HG03565 (cell line): ENCODE results near the gene FMOD.
"Not testable (repeated sequence)": the region's sequence is repeated elsewhere in the genome, so short reads cannot be mapped to it uniquely, and the experiment has no call there.

ENCODE experiments used
- ATAC-seq: cut with Tn5 transposase; IDR thresholded peaks from one replicate; pipeline ENCODE4 v1.9.1; 2021; ENCODE audit warnings: mild to moderate bottlenecking, moderate library complexity; ENCODE audit not compliant: unreplicated experiment

Gene FMOD

DNA sequence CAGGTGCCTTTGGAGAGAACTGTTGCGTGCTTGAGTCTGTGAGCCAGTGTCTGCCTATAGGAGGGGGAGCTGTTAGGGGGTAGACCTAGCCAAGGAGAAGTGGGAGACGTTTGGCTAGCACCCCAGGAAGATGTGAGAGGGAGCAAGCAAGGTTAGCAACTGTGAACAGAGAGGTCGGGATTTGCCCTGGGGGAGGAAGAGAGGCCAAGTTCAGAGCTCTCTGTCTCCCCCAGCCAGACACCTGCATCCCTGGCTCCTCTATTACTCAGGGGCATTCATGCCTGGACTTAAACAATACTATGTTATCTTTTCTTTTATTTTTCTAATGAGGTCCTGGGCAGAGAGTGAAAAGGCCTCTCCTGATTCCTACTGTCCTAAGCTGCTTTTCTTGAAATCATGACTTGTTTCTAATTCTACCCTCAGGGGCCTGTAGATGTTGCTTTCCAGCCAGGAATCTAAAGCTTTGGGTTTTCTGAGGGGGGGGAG lies 43.2 kb downstream of the FMOD start:
- no peak for ATAC-seq

- no peak for ATAC-seq
Measured at GRCh38 chr1:203306965-203307541, 43.9 kb downstream of the FMOD start.

- ATAC-seq, result no peak
Measured at GRCh38 chr1:203306089-203306964, 44.6 kb downstream of the FMOD start.

GRCh38 chr1:203305809-203306088 lies 45.2 kb downstream of the FMOD start:
- ATAC-seq, result no peak

DNA sequence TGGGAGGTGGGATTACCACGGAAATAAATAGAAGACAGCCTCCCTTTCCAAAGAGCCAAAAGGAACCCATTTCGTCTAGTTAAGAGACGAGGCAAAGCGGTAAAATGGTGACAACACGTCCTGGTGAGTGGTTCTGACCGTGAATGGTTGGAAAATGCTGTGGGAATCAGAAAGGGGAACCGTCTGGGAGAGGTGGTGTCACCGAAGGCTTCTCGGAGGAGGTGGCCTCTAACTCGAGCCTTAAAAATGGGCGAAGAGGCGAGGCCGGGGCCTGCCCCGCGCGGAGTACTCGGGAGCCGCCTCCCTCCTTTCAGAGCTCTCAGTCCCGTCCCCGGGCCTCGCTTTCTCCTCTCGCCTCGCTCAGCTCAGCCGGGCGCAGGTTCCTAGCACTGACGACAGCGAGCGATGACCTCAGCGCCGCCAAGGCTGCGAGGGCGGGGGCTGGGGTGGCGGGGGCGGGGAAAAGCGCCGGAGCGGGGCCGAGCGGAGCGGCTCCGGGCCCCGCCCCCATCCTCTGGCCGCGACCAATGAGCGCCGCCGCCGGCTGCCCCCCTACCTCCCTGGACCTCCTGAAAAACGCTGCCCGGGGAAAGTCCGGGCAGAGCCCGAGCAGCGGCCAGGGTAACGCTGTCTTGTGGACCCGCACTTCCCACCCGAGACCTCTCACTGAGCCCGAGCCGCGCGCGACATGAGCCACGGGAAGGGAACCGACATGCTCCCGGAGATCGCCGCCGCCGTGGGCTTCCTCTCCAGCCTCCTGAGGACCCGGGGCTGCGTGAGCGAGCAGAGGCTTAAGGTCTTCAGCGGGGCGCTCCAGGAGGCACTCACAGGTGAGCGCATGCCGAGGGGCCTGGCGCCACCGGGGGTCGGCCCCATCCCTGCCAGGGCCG lies 45.8 kb downstream of the FMOD start, which contains the start of gene BTG2:
BTG2 (plus strand) TSS at position 601 of the 890 bp plus-strand sequence; CDS start at position 689, 88 bp downstream.
- peak; percentile 58 for ATAC-seq

DNA sequence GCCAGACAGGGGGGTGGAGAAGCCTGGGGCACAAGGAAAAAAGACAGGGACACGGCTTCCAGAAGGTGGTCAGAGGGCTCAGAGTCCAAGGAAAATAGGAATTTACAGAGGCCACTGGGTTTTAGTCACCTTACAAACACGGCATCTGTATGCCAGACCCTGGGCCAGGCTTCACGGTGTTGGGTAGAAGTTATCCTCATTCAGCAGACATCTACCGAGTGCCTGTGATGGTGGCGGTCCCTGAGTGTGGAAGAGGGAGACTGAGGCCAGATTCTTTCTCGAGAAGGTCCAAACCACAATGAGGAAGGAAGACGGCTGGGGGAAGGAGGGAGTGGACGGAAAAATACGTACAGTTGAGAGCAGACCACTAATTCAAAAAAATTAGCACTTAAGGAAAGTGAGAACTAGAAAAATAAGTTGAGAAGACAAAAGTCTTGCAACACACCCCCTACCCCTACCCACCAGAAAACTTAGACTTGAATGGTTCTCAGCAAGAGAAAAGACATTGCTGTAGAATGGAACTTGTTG lies 46.5 kb downstream of the FMOD start:
- no peak for ATAC-seq

GRCh38 chr1:203302894-203303293 lies 48.0 kb downstream of the FMOD start:
- no peak for ATAC-seq

GRCh38 chr1:203302456-203302855 lies 48.5 kb downstream of the FMOD start:
- ATAC-seq, result no peak

- no peak for ATAC-seq
Measured at GRCh38 chr1:203301331-203301668, 49.6 kb downstream of the FMOD start.

DNA sequence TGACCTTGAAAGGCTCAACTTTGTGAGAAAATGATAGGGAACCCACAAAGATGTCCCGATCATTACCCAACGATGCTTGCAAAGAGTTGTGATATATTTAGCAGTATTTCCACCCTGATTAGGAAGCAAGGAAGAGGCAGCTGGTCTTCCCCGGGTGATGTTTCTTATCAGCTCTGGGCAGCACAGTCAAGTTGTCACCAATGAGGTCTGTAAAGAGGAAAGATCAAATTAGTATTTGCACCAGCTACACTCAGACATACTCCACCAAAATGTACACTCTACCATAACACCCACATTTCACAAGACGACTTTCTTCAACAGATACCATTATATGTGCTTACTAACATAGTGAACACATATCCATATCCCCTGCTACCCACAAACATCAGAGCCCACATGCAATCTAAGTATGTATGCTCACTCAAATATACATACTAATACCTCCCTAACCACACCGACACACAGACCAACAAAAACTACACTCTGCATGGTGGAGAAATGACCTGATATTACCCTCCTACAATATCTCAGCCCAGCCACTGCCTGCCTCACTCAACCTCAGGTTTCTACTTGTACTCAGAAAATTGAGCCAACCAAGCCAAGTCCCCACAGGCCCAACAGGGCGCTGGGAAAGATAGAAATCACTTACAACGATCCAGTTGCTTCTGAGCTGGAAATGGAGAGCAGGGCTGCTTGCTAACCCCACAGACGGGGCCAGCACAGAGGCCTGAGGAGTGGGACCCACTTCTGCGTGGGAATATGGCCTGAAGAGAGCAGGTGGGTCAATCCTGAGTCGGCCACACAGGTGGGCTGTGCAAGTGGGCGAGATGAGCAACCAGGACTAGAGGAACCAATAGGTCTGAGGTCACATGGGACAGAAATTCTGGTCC lies 50.2 kb downstream of the FMOD start:
- ATAC-seq, result no peak

GRCh38 chr1:203299719-203300429 lies 51.0 kb downstream of the FMOD start:
- ATAC-seq, result not testable (repeated sequence)

DNA sequence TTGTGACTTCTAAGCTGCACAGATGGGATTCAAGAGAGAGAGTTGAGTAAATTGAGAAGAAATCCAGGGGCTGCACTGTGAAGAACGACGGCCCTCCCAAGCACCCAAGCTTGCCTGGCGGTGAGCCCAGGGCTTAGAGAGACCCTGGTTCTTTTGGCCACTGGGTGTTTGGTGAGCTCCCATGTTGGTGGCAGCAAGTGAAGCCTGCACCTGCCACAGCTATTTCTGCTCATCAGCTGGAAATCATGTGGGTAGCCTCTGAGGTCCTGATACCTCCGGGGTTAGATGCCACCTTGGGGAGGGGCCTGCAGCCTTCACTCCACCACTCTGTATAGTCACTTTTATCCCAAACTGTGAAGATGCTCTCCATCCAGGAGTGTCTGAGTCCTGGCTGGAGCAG lies 51.8 kb downstream of the FMOD start:
- no peak for ATAC-seq

DNA sequence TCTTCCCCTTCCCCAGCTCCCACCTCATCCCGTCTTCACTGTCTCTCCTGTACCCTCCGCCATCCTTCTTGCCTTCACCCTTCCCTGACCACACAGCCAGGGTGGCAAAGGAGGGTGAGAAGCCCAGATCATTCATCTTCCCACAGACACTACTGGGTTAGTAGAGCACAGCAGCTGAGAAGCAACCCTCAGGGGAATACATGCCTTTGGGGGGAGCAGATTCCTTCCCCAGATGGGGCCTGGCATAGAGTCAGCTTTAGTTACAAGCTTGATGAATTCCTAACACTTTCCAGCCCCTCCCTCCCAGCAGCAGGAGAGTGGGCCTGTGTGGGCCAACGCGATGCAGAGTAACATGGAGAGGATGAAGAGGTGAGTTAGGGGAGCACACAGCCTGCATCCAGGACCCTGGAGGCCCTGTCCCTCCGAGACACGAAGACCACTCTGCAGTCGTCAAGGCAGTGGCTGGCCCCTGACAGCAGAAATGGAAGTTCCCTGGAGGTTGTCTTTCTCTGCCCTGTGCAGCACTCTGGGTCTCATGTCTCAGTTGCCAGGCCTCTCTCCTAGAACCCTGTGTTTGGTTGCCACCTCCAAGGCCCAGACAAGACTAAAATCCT lies 54.4 kb downstream of the FMOD start:
- no peak for ATAC-seq

- no peak for ATAC-seq
Measured at GRCh38 chr1:203295796-203296195, 55.1 kb downstream of the FMOD start.

- no peak for ATAC-seq
Measured at GRCh38 chr1:203291201-203292096, 59.5 kb downstream of the FMOD start.
